Measurements from ENCODE around the gene ADCY10.

DNA sequence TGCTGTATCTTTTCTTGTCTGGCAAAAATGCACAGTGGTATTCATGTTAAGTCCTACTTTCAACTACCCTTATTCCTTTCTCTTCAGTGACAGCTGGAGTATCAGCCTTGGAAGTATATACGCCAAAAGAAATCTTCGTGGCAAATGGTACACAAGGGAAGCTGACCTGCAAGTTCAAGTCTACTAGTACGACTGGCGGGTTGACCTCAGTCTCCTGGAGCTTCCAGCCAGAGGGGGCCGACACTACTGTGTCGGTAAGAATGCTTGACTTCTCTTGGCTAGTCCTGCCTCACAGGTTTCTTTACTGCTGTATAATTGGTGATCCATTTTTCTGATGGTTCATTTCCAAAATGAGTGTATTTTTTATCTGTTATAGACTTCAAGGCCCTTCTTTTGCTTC is 148.4 kb downstream of the ADCY10 start:
- TF ChIP-seq CTCF (IDR thresholded peaks at IDR 0.05): no peak
- no peak for TF ChIP-seq POLR2A (IDR thresholded peaks at IDR 0.05)

Data from right lobe of liver (tissue), 4 donors.